HAP-1 (cell line): ENCODE data around the gene SON.
"Not testable (repeated sequence)": the region's sequence is repeated elsewhere in the genome, so short reads cannot be mapped to it uniquely, and the experiment has no call there.

Experiments used
- DNase-seq, 2 experiments: peaks; one replicate each; pipeline ENCODE4 v3.0.0-alpha.2; 2016 to 2020; ENCODE audit warnings: low spot score in 2 of 2
- H3K27me3 ChIP-seq: fragments of 250-450 bp; sonication (Bioruptor Pico); 2 replicates; pipeline ENCODE4 v1.5.1; 2020; ENCODE audit warnings: low read depth, mild to moderate bottlenecking, moderate library complexity
- H3K36me3 ChIP-seq: fragments of 250-450 bp; sonication (Bioruptor Pico); replicated peaks from 2 replicates; pipeline ENCODE4 v1.5.1; 2020; ENCODE audit warnings: mild to moderate bottlenecking
- H3K4me1 ChIP-seq: fragments of 250-450 bp; sonication (Bioruptor Pico); 2 replicates; pipeline ENCODE4 v1.5.1; 2020; ENCODE audit warnings: mild to moderate bottlenecking
- H3K4me3 ChIP-seq: fragments of 250-450 bp; sonication (Bioruptor Pico); 2 replicates; pipeline ENCODE4 v1.5.1; 2020; ENCODE audit warnings: mild to moderate bottlenecking, moderate library complexity
- H3K9me3 ChIP-seq: fragments of 250-450 bp; sonication (Bioruptor Pico); 2 replicates; pipeline ENCODE4 v1.5.1; 2020; ENCODE audit warnings: mild to moderate bottlenecking, moderate library complexity
- in situ Hi-C: fragments of 300-500 bp; cut with MboI; formaldehyde crosslinking; loops from 3 replicates; pipeline ENCODE4 v1.14.3; 2020; ENCODE audit warnings: low sequenced_read_pairs, inconsistent platforms, mixed read lengths

Gene SON

GRCh38 chr21:33618407-33618806 lies 75.6 kb downstream of the SON start:
- in situ Hi-C loops = no loop called here
- Histone ChIP-seq H3K9me3 (no peaks in the 10 kb centered on the region), H3K27me3 (no peaks in the 10 kb centered on the region), H3K4me1 (no peaks in the 10 kb centered on the region; the same call in none of the 2 replicates), H3K36me3 (peaks cover 30% of the 10 kb centered on the region), H3K4me3 (no peak overlapping the region)
- no peak for DNase-seq

DNA sequence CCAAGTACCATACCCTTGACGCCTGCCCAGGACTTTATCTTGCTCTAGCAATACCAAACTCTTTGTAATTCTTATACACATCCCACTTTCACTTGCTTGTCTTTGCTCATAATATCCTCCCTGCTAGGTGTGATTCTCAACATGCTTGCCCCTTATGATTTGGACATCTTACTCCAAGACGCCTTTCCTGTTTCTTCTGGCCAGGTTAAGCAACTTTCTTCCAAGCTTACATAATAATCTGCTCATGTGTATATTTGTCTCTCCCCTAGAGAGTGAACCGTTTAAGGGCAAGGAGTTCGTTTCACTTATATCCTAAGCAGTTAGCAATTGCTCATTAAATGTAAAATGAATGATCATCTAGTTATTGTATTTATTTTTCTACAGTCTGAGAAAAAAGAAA lies 76.9 kb downstream of the SON start:
- no peak for DNase-seq
- peaks cover 33% of the 10 kb centered on the region for H3K36me3 ChIP-seq

GRCh38 chr21:33622253-33622652 lies 79.4 kb downstream of the SON start:
- DNase-seq = no peak
- no peaks in the 10 kb centered on the region for H3K9me3 ChIP-seq
- in situ Hi-C loops = no loop called here
- no peaks in the 10 kb centered on the region for H3K27me3 ChIP-seq
- no peaks in the 10 kb centered on the region; the same call in none of the 2 replicates for H3K4me1 ChIP-seq
- H3K36me3 ChIP-seq = peaks cover 32% of the 10 kb centered on the region
- H3K4me3 ChIP-seq = no peak overlapping the region

More for the DNA sequence above, 76.9 kb downstream of the SON start:
- in situ Hi-C loops = no loop called here
- Histone ChIP-seq H3K4me1 (no peaks in the 10 kb centered on the region; the same call in none of the 2 replicates), H3K9me3 (no peaks in the 10 kb centered on the region), H3K4me3 (no peak overlapping the region), H3K27me3 (no peaks in the 10 kb centered on the region)

DNA sequence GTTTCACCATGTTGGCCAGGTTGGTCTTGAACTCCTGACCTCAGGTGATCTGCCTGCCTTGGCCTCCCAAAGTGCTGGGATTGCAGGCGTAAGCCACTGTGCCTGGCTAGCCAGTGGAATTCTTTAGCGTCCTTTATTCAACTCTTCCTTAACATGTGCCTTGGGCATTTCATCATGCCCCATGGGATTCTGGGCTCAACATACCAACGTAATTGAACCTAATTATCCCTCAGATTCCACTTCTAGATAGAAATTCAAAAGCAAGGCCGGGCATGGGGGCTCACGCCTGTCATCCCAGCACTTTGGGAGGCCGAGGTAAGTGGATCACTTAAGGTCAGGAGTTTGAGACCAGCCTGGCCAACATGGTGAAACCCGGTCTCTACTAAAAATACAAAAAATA lies 83.3 kb downstream of the SON start:
- H3K4me3 ChIP-seq, H3K4me1 ChIP-seq, H3K27me3 ChIP-seq, H3K9me3 ChIP-seq, in situ Hi-C loops, DNase-seq: not testable (repeated sequence)
- peaks cover 29% of the 10 kb centered on the region for H3K36me3 ChIP-seq
